A549 treated with AZD9567 at 1 μM for 4 hours (cell line): ENCODE measurements around the gene C11orf21. TPM values are rescaled to one million over a fixed set of nuclear protein-coding genes. Genes with fewer than 3 reads are reported as not detected.

Source experiments
- total RNA-seq: library from RNA; stranded (reverse); fragments of 200-300 nt; extraction: Qiagen RNA extraction; gene quantifications from 5 replicates; pipeline ENCODE4 v1.2.3, GENCODE V29; 2022; ENCODE audit not compliant: insufficient read depth

Gene C11orf21
- not detected in 5 replicates for total RNA-seq

GRCh38 chr11:2301631-2302305 lies at the start of gene C11orf21, which contains the start of gene TSPAN32:
TSS of gene C11orf21 (minus strand) at chr11:2301918. CDS start at chr11:2301808, 110 bp downstream.
TSS of gene TSPAN32 (plus strand) at chr11:2302013. CDS start at chr11:2302150, 137 bp downstream.

DNA sequence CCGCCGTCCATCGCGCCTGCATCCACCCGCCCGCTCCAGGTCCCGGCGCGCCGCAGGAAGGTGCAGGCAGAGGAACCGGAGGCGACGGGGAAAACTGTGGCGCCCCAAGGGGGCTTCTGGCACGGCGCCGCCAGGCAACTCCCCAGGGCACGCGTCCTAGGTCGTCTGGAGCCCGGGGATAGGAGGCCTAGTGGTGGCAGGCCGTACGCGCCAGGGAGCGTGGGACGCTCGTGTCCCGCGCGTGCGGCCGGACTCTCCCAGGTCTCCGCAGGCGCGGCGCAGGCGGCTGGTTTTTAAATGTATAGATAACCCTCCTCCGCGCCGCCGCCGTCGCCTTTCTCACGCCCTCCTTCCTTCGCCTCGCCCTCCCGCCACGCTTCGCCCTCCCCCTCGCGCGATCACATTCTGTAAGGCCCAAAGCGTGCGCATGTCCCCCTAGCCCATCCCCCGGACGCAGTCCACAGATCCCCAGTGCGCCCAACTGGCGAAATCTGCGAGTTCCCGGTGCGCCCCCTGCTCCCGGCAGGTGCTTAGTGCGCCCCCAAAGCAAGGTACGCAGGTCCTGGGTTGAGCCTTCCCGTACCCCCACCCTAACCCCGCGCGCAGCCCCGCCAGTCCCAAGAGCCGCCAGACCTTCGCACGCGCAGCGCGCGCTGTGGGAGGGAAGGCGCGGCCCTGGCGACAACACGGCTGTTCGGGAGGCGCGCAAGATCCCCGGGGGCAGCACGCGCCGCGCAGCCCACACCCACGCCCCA lies 31.2 kb downstream of the C11orf21 start, which contains the start of gene ASCL2:
Gene ASCL2, minus strand, starts transcription at position 267 of the 755 bp plus-strand sequence. Its CDS starts 256 bp downstream, at position 11.

Other genes starting within 250 kb of the C11orf21 start
- gene IGF2, start 162.5 kb downstream of the C11orf21 start, total RNA-seq = 1.7 to 7.7 TPM (median 1.9 TPM) in 5 replicates
- not detected in 5 replicates for gene INS, start 140.7 kb downstream of the C11orf21 start, total RNA-seq
- 0.12 to 0.14 TPM in 2 of 5 replicates, not detected in the others for gene TH, start 130.1 kb downstream of the C11orf21 start, total RNA-seq
- gene ASCL2, start 31.3 kb downstream of the C11orf21 start, total RNA-seq = 0.03 TPM in 1 of 5 replicates, not detected in the others
- not detected in 5 replicates for gene TSPAN32, start 95 bp upstream of the C11orf21 start, total RNA-seq
- 325 to 427 TPM (median 404 TPM) in 5 replicates for gene CD81, start 75.4 kb upstream of the C11orf21 start, total RNA-seq
- 51.0 to 75.9 TPM (median 66.0 TPM) in 5 replicates for gene TSSC4, start 98.8 kb upstream of the C11orf21 start, total RNA-seq
- not detected in 5 replicates for gene TRPM5, start 142.6 kb upstream of the C11orf21 start, total RNA-seq
- 0.23 to 0.65 TPM (median 0.45 TPM) in 4 of 5 replicates, not detected in the other for gene KCNQ1, start 143.1 kb upstream of the C11orf21 start, total RNA-seq